ENCODE results near the gene RAB38. TPM values are rescaled to one million over a fixed set of nuclear protein-coding genes. Genes with fewer than 3 reads are reported as not detected.

Gene RAB38
- total and polyA plus RNA-seq, 2 experiments from 2014 or later, result 8.8 to 14.2 TPM

- Histone ChIP-seq H3K4me3 (no peak overlapping the region), H3K27ac (ENCODE audit: low read depth) (no peak overlapping the region), H3K36me3 (ENCODE audit: insufficient read depth) (no peaks in the 10 kb centered on the region; the same call in 1 of the 2 replicates), H3K4me2 (no peak overlapping the region), H3K79me2 (replicated peaks; ENCODE audit: insufficient read depth) (no peaks in the 10 kb centered on the region), H3K4me1 (ENCODE audit: insufficient read depth) (no peaks in the 10 kb centered on the region), H3K9me2 (ENCODE audit: insufficient read depth) (no peaks in the 10 kb centered on the region; the same call in 1 of the 2 replicates), H3K27me3 (ENCODE audit: insufficient read depth) (no peaks in the 10 kb centered on the region), H2AFZ (no peak overlapping the region), H3F3A (replicated peaks; ENCODE audit: low read depth) (no peaks in the 10 kb centered on the region), H4K20me1 (replicated peaks; ENCODE audit: insufficient read depth) (no peaks in the 10 kb centered on the region)
- H3K4me1 Mint-ChIP-seq, result no peaks in the 10 kb centered on the region
- no peak overlapping the region for H3K27ac Mint-ChIP-seq
- no peaks in the 10 kb centered on the region for H3K36me3 Mint-ChIP-seq (ENCODE audit: low read depth)
- DNase-seq (ENCODE audit: low spot score), result no peak
- no peak overlapping the region for H3K4me3 Mint-ChIP-seq
- TF ChIP-seq ETS1 (IDR thresholded peaks at IDR 0.05), result no peak
- TF ChIP-seq ZNF331 (CRISPR knock-in tag; IDR thresholded peaks at IDR 0.05; ENCODE audit: low read depth), result no peak
- no peak for TF ChIP-seq JUNB (IDR thresholded peaks at IDR 0.05; ENCODE audit: unreplicated experiment)
- TF ChIP-seq STAT1 (IDR thresholded peaks at IDR 0.05; ENCODE audit: unreplicated experiment), result no peak
- no peak for TF ChIP-seq POLR2AphosphoS5 (IDR thresholded peaks at IDR 0.05; ENCODE audit: low read depth)
- no peak for TF ChIP-seq CREB1 (CRISPR knock-in tag; IDR thresholded peaks at IDR 0.05; ENCODE audit: low read depth)
- no peak for TF ChIP-seq EZH2 (IDR thresholded peaks at IDR 0.05; ENCODE audit: low read depth, unreplicated experiment)
- no peak for TF ChIP-seq EZH2phosphoT487 (IDR thresholded peaks at IDR 0.05; ENCODE audit: unreplicated experiment)
- TF ChIP-seq NANOG (IDR thresholded peaks at IDR 0.05; ENCODE audit: borderline replicate concordance), result no peak
- TF ChIP-seq REST (IDR thresholded peaks at IDR 0.05; ENCODE audit: unreplicated experiment), result no peak
- TF ChIP-seq CTCF (conservative IDR thresholded peaks at IDR 0.05; ENCODE audit: low read depth in 2 of 2), result no peak
- TF ChIP-seq ZNF462 (CRISPR knock-in tag; IDR thresholded peaks at IDR 0.05), result no peak
- TF ChIP-seq ZNF114 (CRISPR knock-in tag; IDR thresholded peaks at IDR 0.05), result no peak
- H3K27me3 Mint-ChIP-seq (ENCODE audit: insufficient read depth, low read depth, poor library complexity), result no peaks in the 10 kb centered on the region
- no peak for ATAC-seq
- no peaks in the 10 kb centered on the region for H3K9me3 Mint-ChIP-seq
These were observed 86.1 kb downstream of the RAB38 start for GRCh38 chr11:88089134-88089533.

Data from GM23338 (cell line).